ENCODE measurements around the gene TMEM52B.
A peak's percentile ranks its signal among the peaks of the same experiment; 100 is the strongest.

TMEM52B gene

GRCh38 chr12:10147714-10148403 lies 31.0 kb upstream of the TMEM52B start:
- H3K9me3 ChIP-seq (replicated peaks in 1 of 2; ENCODE audit: control insufficient read depth in 2 of 2, insufficient read depth in 1 of 2, low read depth in 1 of 2, low read length in 2 of 2), result no peaks in the 10 kb centered on the region
- no peak overlapping the region for H3K18ac ChIP-seq (ENCODE audit: low read length)
- no peak overlapping the region for H3K27ac ChIP-seq (replicated peaks; ENCODE audit: low read length)
- H2BK15ac ChIP-seq (ENCODE audit: low read length), result no peak overlapping the region
- H3K9ac ChIP-seq (ENCODE audit: low read depth, low read length, poor library complexity), result no peak overlapping the region
- no peak overlapping the region for H2AFZ ChIP-seq (ENCODE audit: low read length)
- no peaks in the 10 kb centered on the region for H3K79me1 ChIP-seq (ENCODE audit: low read depth, low read length)
- no peak overlapping the region for H3K14ac ChIP-seq (ENCODE audit: low read length)
- no peaks in the 10 kb centered on the region for H3K4me1 ChIP-seq (ENCODE audit: control insufficient read depth in 2 of 2, insufficient read depth in 1 of 2, low read depth in 1 of 2, low read length in 2 of 2)
- no peak overlapping the region for H2BK12ac ChIP-seq (ENCODE audit: low read length)
- no peak overlapping the region for H3K4ac ChIP-seq (ENCODE audit: low read length)
- no peak overlapping the region for H4K8ac ChIP-seq (ENCODE audit: low read depth, low read length)
- H4K91ac ChIP-seq (ENCODE audit: low read depth, low read length, poor library complexity), result no peak overlapping the region
- H3K4me2 ChIP-seq (ENCODE audit: insufficient read depth, low read length, poor library complexity, severe bottlenecking), result no peak overlapping the region
- no peak overlapping the region for H3K23ac ChIP-seq (ENCODE audit: low read depth, low read length, poor library complexity)
- peaks cover 0 to 4% (median 0%) of the 10 kb centered on the region in 3 experiments for H3K27me3 ChIP-seq (ENCODE audit: control insufficient read depth in 3 of 3, insufficient read depth in 3 of 3, low read depth in 1 of 3, low read length in 3 of 3)
- H3K4me3 ChIP-seq (ENCODE audit: low read length in 2 of 2), result no peak overlapping the region
- no peaks in the 10 kb centered on the region for H3K36me3 ChIP-seq (replicated peaks in 1 of 2; ENCODE audit: control insufficient read depth in 2 of 2, insufficient read depth in 2 of 2, low read length in 2 of 2)
- DNase-seq (ENCODE audit: low spot score), result no peak
- no peak overlapping the region for H2BK5ac ChIP-seq (ENCODE audit: low read length)
- no peak overlapping the region for H2BK120ac ChIP-seq (ENCODE audit: low read depth, low read length)
- H2AK5ac ChIP-seq (ENCODE audit: low read depth, low read length), result no peak overlapping the region
- WGBS, 2 donors (ENCODE audit: extremely low coverage in 2 of 2, insufficient read length in 2 of 2, insufficient replicate concordance in 1 of 2), result no CpG with 5 or more reads among the region's 5 CpGs

- no peak overlapping the region for H2BK120ac ChIP-seq (ENCODE audit: low read depth, low read length)
- H3K79me1 ChIP-seq (ENCODE audit: low read depth, low read length), result no peaks in the 10 kb centered on the region
- H3K23ac ChIP-seq (ENCODE audit: low read depth, low read length, poor library complexity), result no peak overlapping the region
- H4K91ac ChIP-seq (ENCODE audit: low read depth, low read length, poor library complexity), result no peak overlapping the region
- H3K4me3 ChIP-seq (ENCODE audit: low read length in 2 of 2), result no peak overlapping the region
- H3K27ac ChIP-seq (replicated peaks; ENCODE audit: low read length), result no peak overlapping the region
- H2AFZ ChIP-seq (ENCODE audit: low read length), result no peak overlapping the region
- no peak overlapping the region for H3K14ac ChIP-seq (ENCODE audit: low read length)
- H3K36me3 ChIP-seq (replicated peaks in 1 of 2; ENCODE audit: control insufficient read depth in 2 of 2, insufficient read depth in 2 of 2, low read length in 2 of 2), result no peaks in the 10 kb centered on the region
- WGBS, 2 donors (ENCODE audit: extremely low coverage in 2 of 2, insufficient read length in 2 of 2, insufficient replicate concordance in 1 of 2), result no CpG with 5 or more reads among the region's 2 CpGs
- no peak overlapping the region for H3K4me2 ChIP-seq (ENCODE audit: insufficient read depth, low read length, poor library complexity, severe bottlenecking)
- H3K4me1 ChIP-seq (ENCODE audit: control insufficient read depth in 2 of 2, insufficient read depth in 1 of 2, low read depth in 1 of 2, low read length in 2 of 2), result peaks cover 0 to 5% of the 10 kb centered on the region in 2 donors
- H2AK5ac ChIP-seq (ENCODE audit: low read depth, low read length), result no peak overlapping the region
- no peak overlapping the region for H3K18ac ChIP-seq (ENCODE audit: low read length)
- no peak overlapping the region for H2BK15ac ChIP-seq (ENCODE audit: low read length)
- H4K8ac ChIP-seq (ENCODE audit: low read depth, low read length), result no peak overlapping the region
- DNase-seq (ENCODE audit: low spot score), result no peak
- H2BK5ac ChIP-seq (ENCODE audit: low read length), result no peak overlapping the region
- peaks cover 0 to 10% (median 0%) of the 10 kb centered on the region in 3 experiments for H3K27me3 ChIP-seq (ENCODE audit: control insufficient read depth in 3 of 3, insufficient read depth in 3 of 3, low read depth in 1 of 3, low read length in 3 of 3)
- H3K9ac ChIP-seq (ENCODE audit: low read depth, low read length, poor library complexity), result no peak overlapping the region
- H3K9me3 ChIP-seq (replicated peaks in 1 of 2; ENCODE audit: control insufficient read depth in 2 of 2, insufficient read depth in 1 of 2, low read depth in 1 of 2, low read length in 2 of 2), result no peaks in the 10 kb centered on the region
- no peak overlapping the region for H2BK12ac ChIP-seq (ENCODE audit: low read length)
- no peak overlapping the region for H3K4ac ChIP-seq (ENCODE audit: low read length)
Measured at GRCh38 chr12:10151621-10152020, 27.2 kb upstream of the TMEM52B start.

- H3K4me1 ChIP-seq (ENCODE audit: control insufficient read depth in 2 of 2, insufficient read depth in 1 of 2, low read depth in 1 of 2, low read length in 2 of 2), result peaks cover 0 to 5% of the 10 kb centered on the region in 2 donors
- H3K79me1 ChIP-seq (ENCODE audit: low read depth, low read length), result no peaks in the 10 kb centered on the region
- peak overlapping the region; percentile 90 for H3K4me2 ChIP-seq (ENCODE audit: insufficient read depth, low read length, poor library complexity, severe bottlenecking)
- peak overlapping the region; percentile 42 for H2BK120ac ChIP-seq (ENCODE audit: low read depth, low read length)
- no peaks in the 10 kb centered on the region for H3K36me3 ChIP-seq (replicated peaks in 1 of 2; ENCODE audit: control insufficient read depth in 2 of 2, insufficient read depth in 2 of 2, low read length in 2 of 2)
- no peak overlapping the region for H3K23ac ChIP-seq (ENCODE audit: low read depth, low read length, poor library complexity)
- H3K9ac ChIP-seq (ENCODE audit: low read depth, low read length, poor library complexity), result peak overlapping the region; percentile 80
- no CpG with 5 or more reads among the region's 46 CpGs for WGBS, 2 donors (ENCODE audit: extremely low coverage in 2 of 2, insufficient read length in 2 of 2, insufficient replicate concordance in 1 of 2)
- H3K18ac ChIP-seq (ENCODE audit: low read length), result peak overlapping the region; percentile 97
- no peak overlapping the region for H4K8ac ChIP-seq (ENCODE audit: low read depth, low read length)
- H2BK12ac ChIP-seq (ENCODE audit: low read length), result no peak overlapping the region
- H2AK5ac ChIP-seq (ENCODE audit: low read depth, low read length), result no peak overlapping the region
- H2BK15ac ChIP-seq (ENCODE audit: low read length), result peak overlapping the region; percentile 15
- peak overlapping the region; percentile 93 for H2AFZ ChIP-seq (ENCODE audit: low read length)
- H3K9me3 ChIP-seq (replicated peaks in 1 of 2; ENCODE audit: control insufficient read depth in 2 of 2, insufficient read depth in 1 of 2, low read depth in 1 of 2, low read length in 2 of 2), result no peaks in the 10 kb centered on the region
- peak overlapping the region; percentile 43 to 71 for H3K4me3 ChIP-seq (ENCODE audit: low read length in 2 of 2)
- peak overlapping the region; percentile 84 for H3K14ac ChIP-seq (ENCODE audit: low read length)
- H4K91ac ChIP-seq (ENCODE audit: low read depth, low read length, poor library complexity), result no peak overlapping the region
- no peak overlapping the region for H3K4ac ChIP-seq (ENCODE audit: low read length)
- H2BK5ac ChIP-seq (ENCODE audit: low read length), result peak overlapping the region; percentile 54
- H3K27me3 ChIP-seq (ENCODE audit: control insufficient read depth in 3 of 3, insufficient read depth in 3 of 3, low read depth in 1 of 3, low read length in 3 of 3), result peaks cover 0 to 10% (median 0%) of the 10 kb centered on the region in 3 experiments
- H3K27ac ChIP-seq (replicated peaks; ENCODE audit: low read length), result peak overlapping the region; percentile 41
- DNase-seq (ENCODE audit: low spot score), result peak; percentile 72
Measured at GRCh38 chr12:10153271-10154144, 25.3 kb upstream of the TMEM52B start.

GRCh38 chr12:10154145-10154496 lies 24.7 kb upstream of the TMEM52B start:
- WGBS, 2 donors (ENCODE audit: extremely low coverage in 2 of 2, insufficient read length in 2 of 2, insufficient replicate concordance in 1 of 2), result no CpG with 5 or more reads among the region's 6 CpGs

More at GRCh38 chr12:10154145-10154496, 24.7 kb upstream of the TMEM52B start:
- Histone ChIP-seq H3K9me3 (replicated peaks in 1 of 2; ENCODE audit: control insufficient read depth in 2 of 2, insufficient read depth in 1 of 2, low read depth in 1 of 2, low read length in 2 of 2) (no peaks in the 10 kb centered on the region), H2BK15ac (ENCODE audit: low read length) (peak overlapping the region; percentile 15), H3K14ac (ENCODE audit: low read length) (no peak overlapping the region), H2AK5ac (ENCODE audit: low read depth, low read length) (no peak overlapping the region), H3K23ac (ENCODE audit: low read depth, low read length, poor library complexity) (no peak overlapping the region), H2BK5ac (ENCODE audit: low read length) (peak overlapping the region; percentile 54), H3K36me3 (replicated peaks in 1 of 2; ENCODE audit: control insufficient read depth in 2 of 2, insufficient read depth in 2 of 2, low read length in 2 of 2) (no peaks in the 10 kb centered on the region), H3K18ac (ENCODE audit: low read length) (peak overlapping the region; percentile 97), H2AFZ (ENCODE audit: low read length) (peak overlapping the region; percentile 93), H3K4me1 (ENCODE audit: control insufficient read depth in 2 of 2, insufficient read depth in 1 of 2, low read depth in 1 of 2, low read length in 2 of 2) (peaks cover 0 to 5% of the 10 kb centered on the region in 2 donors), H3K27me3 (ENCODE audit: control insufficient read depth in 3 of 3, insufficient read depth in 3 of 3, low read depth in 1 of 3, low read length in 3 of 3) (peaks cover 0 to 10% (median 0%) of the 10 kb centered on the region in 3 experiments), H2BK120ac (ENCODE audit: low read depth, low read length) (no peak overlapping the region), H4K8ac (ENCODE audit: low read depth, low read length) (no peak overlapping the region), H3K4me2 (ENCODE audit: insufficient read depth, low read length, poor library complexity, severe bottlenecking) (peak overlapping the region; percentile 90), H3K9ac (ENCODE audit: low read depth, low read length, poor library complexity) (no peak overlapping the region), H3K4ac (ENCODE audit: low read length) (no peak overlapping the region), H3K4me3 (ENCODE audit: low read length in 2 of 2) (peak overlapping the region; percentile 43 to 71), H3K79me1 (ENCODE audit: low read depth, low read length) (no peaks in the 10 kb centered on the region), H3K27ac (replicated peaks; ENCODE audit: low read length) (no peak overlapping the region), H4K91ac (ENCODE audit: low read depth, low read length, poor library complexity) (no peak overlapping the region), H2BK12ac (ENCODE audit: low read length) (no peak overlapping the region)
- no peak for DNase-seq (ENCODE audit: low spot score)
